CD8-positive, alpha-beta memory T cell (primary cell): ENCODE measurements around the gene RASSF3. TPM values are rescaled to one million over a fixed set of nuclear protein-coding genes. Genes with fewer than 3 reads are reported as not detected.
A peak's percentile ranks its signal among the peaks of the same experiment; 100 is the strongest.

Source experiments
- CTCF ChIA-PET: fragments of 350-600 bp; sonication (Branson Sonifier 250); formaldehyde crosslinking; loops from one replicate; lab custom pipeline; 2021; ENCODE audit warnings: antibody characterized with exemption; lab: Charles Lee
- POLR2A ChIA-PET: fragments of 350-600 bp; sonication (Branson Sonifier 250); formaldehyde crosslinking; loops from one replicate; lab custom pipeline; 2021; ENCODE audit warnings: antibody characterized with exemption; lab: Charles Lee
- DNase-seq, 5 donors: peaks; one replicate each; pipeline versions ENCODE4 v3.0.0 to v3.0.0-alpha.2; 2020 to 2022; ENCODE audit warnings: mixed read lengths in 1 of 5
- H3K27ac ChIP-seq: one replicate; pipeline ENCODE4 v1.7.0; 2013; ENCODE audit warnings: low read depth, mild to moderate bottlenecking, low read length, moderate library complexity
- H3K27me3 ChIP-seq: 2 replicates; pipeline ENCODE4 v1.7.0; 2013; ENCODE audit warnings: low read length, mild to moderate bottlenecking; ENCODE audit not compliant: insufficient read depth, poor library complexity, severe bottlenecking
- H3K36me3 ChIP-seq: 2 replicates; pipeline ENCODE4 v1.7.0; 2013; ENCODE audit warnings: mild to moderate bottlenecking, low read length, moderate library complexity; ENCODE audit not compliant: insufficient read depth
- H3K4me1 ChIP-seq: 2 replicates; pipeline ENCODE4 v1.7.0; 2013; ENCODE audit warnings: mild to moderate bottlenecking, low read length, moderate library complexity; ENCODE audit not compliant: insufficient read depth
- H3K4me3 ChIP-seq: 2 replicates; pipeline ENCODE4 v1.7.0; 2013; ENCODE audit warnings: mild to moderate bottlenecking, low read length
- H3K9me3 ChIP-seq: 2 replicates; pipeline ENCODE4 v1.7.0; 2013; ENCODE audit warnings: mild to moderate bottlenecking, low read length
- H3K27ac Mint-ChIP-seq, 8 donors: one replicate each; pipeline ENCODE4 v1.8.0; 2020 to 2021; ENCODE audit warnings: mixed read lengths in 8 of 8, mild to moderate bottlenecking in 6 of 8, inconsistent platforms in 3 of 8, moderate library complexity in 3 of 8
- H3K27me3 Mint-ChIP-seq, 2 donors: one replicate each; pipeline ENCODE4 v1.8.0; 2020 to 2021; ENCODE audit warnings: mixed read lengths in 2 of 2, mild to moderate bottlenecking in 1 of 2, moderate library complexity in 1 of 2
- H3K36me3 Mint-ChIP-seq, 3 donors: one replicate each; pipeline ENCODE4 v1.8.0; 2020 to 2021; ENCODE audit warnings: mixed read lengths in 3 of 3, inconsistent platforms in 1 of 3, mild to moderate bottlenecking in 1 of 3
- H3K4me1 Mint-ChIP-seq, 3 donors: one replicate each; pipeline ENCODE4 v1.8.0; 2020 to 2021; ENCODE audit warnings: mixed read lengths in 3 of 3, inconsistent platforms in 1 of 3, mild to moderate bottlenecking in 1 of 3
- H3K4me3 Mint-ChIP-seq, 7 donors: one replicate each; pipeline ENCODE4 v1.8.0; 2020 to 2021; ENCODE audit warnings: mixed read lengths in 7 of 7, mild to moderate bottlenecking in 6 of 7, moderate library complexity in 4 of 7, inconsistent platforms in 2 of 7
- H3K9me3 Mint-ChIP-seq, 5 donors: one replicate each; pipeline ENCODE4 v1.8.0; 2020 to 2022; ENCODE audit warnings: mixed read lengths in 5 of 5, mild to moderate bottlenecking in 3 of 5, moderate library complexity in 2 of 5, inconsistent platforms in 1 of 5
- polyA plus RNA-seq: library from polyadenylated mRNA; unstranded; fragments of 300-500 nt; fragmentation: Illumina TruSeq; gene quantifications from one replicate; pipeline ENCODE4 v1.2.3, GENCODE V29; 2021
- total RNA-seq, 2 experiments: library from RNA; stranded (reverse); gene quantifications; one replicate each; pipeline ENCODE4 v1.2.3, GENCODE V29; 2021

Gene RASSF3
- total and polyA plus RNA-seq, 3 experiments from 2014 or later: 4.0 to 59.2 (median 58.2) TPM

- DNase-seq: no peak
- Histone ChIP-seq H3K27ac (no peak overlapping the region), H3K4me1 (no peaks in the 10 kb centered on the region), H3K4me3 (no peak overlapping the region), H3K27me3 (no peaks in the 10 kb centered on the region), H3K9me3 (no peaks in the 10 kb centered on the region), H3K36me3 (no peaks in the 10 kb centered on the region)
- H3K36me3 Mint-ChIP-seq: peaks cover 0 to 43% (median 7%) of the 10 kb centered on the region in 3 donors
- H3K9me3 Mint-ChIP-seq: no peaks in the 10 kb centered on the region
- H3K4me3 Mint-ChIP-seq: no peak overlapping the region
- CTCF ChIA-PET: interaction anchor here (0.8 to 3.2 kb wide), 5 partner anchors 10 to 158 kb away, joined by 3 to 17 read pairs (median 4); no protein-coding TSS in a partner anchor
- POLR2A ChIA-PET: no interaction called here
- peaks cover 4 to 5% (median 4%) of the 10 kb centered on the region in 3 donors for H3K4me1 Mint-ChIP-seq
- H3K27me3 Mint-ChIP-seq: no peaks in the 10 kb centered on the region
- no peak overlapping the region for H3K27ac Mint-ChIP-seq
Measured at GRCh38 chr12:64707362-64707761, 97.1 kb downstream of the RASSF3 start.

- ChIA-PET POLR2A (no interaction called here), CTCF (interaction anchor here (0.8 to 3.2 kb wide), 3 partner anchors 10 to 159 kb away, joined by 3 to 17 read pairs (median 4); no protein-coding TSS in a partner anchor)
Measured at GRCh38 chr12:64707926-64708325, 97.6 kb downstream of the RASSF3 start.

GRCh38 chr12:64709429-64709828, 99.1 kb downstream of the RASSF3 start:
- H3K4me1 Mint-ChIP-seq: peaks cover 15 to 17% (median 17%) of the 10 kb centered on the region in 3 donors
- peaks cover 0 to 50% (median 7%) of the 10 kb centered on the region in 3 donors for H3K36me3 Mint-ChIP-seq
- H3K9me3 ChIP-seq: no peaks in the 10 kb centered on the region
- H3K27ac Mint-ChIP-seq: peak overlapping the region in 1 of 8 donors; percentile 54
- ChIA-PET POLR2A (no interaction called here), CTCF (interaction anchor here (1.6 kb wide), 1 partner anchor 14 kb away, joined by 3 read pairs; no protein-coding TSS in a partner anchor)
- no peak overlapping the region for H3K4me3 Mint-ChIP-seq
- H3K36me3 ChIP-seq: no peaks in the 10 kb centered on the region
- no peak for DNase-seq
- no peak overlapping the region for H3K27ac ChIP-seq
- no peaks in the 10 kb centered on the region for H3K27me3 ChIP-seq
- no peaks in the 10 kb centered on the region for H3K27me3 Mint-ChIP-seq
- no peaks in the 10 kb centered on the region for H3K4me1 ChIP-seq
- no peak overlapping the region for H3K4me3 ChIP-seq
- H3K9me3 Mint-ChIP-seq: no peaks in the 10 kb centered on the region

More at GRCh38 chr12:64707926-64708325, 97.6 kb downstream of the RASSF3 start:
- no peaks in the 10 kb centered on the region for H3K27me3 ChIP-seq
- peaks cover 0 to 4% (median 2%) of the 10 kb centered on the region in 3 donors for H3K4me1 Mint-ChIP-seq
- H3K4me1 ChIP-seq: no peaks in the 10 kb centered on the region
- H3K9me3 Mint-ChIP-seq: no peaks in the 10 kb centered on the region
- H3K27ac Mint-ChIP-seq: no peak overlapping the region
- H3K27me3 Mint-ChIP-seq: no peaks in the 10 kb centered on the region
- no peaks in the 10 kb centered on the region for H3K9me3 ChIP-seq
- peaks cover 0 to 41% (median 7%) of the 10 kb centered on the region in 3 donors for H3K36me3 Mint-ChIP-seq
- H3K4me3 ChIP-seq: no peak overlapping the region
- H3K4me3 Mint-ChIP-seq: no peak overlapping the region
- H3K27ac ChIP-seq: no peak overlapping the region
- DNase-seq: no peak
- no peaks in the 10 kb centered on the region for H3K36me3 ChIP-seq

GRCh38 chr12:64713376-64713775, 103.1 kb downstream of the RASSF3 start:
- DNase-seq: no peak
- H3K4me1 ChIP-seq: peaks cover 5% of the 10 kb centered on the region
- Mint-ChIP-seq H3K27me3 (no peaks in the 10 kb centered on the region), H3K27ac (peak overlapping the region in 5 of 8 donors; percentile 19 to 76 (median 66)), H3K4me3 (no peak overlapping the region), H3K4me1 (peaks cover 33 to 40% (median 37%) of the 10 kb centered on the region in 3 donors), H3K9me3 (no peaks in the 10 kb centered on the region), H3K36me3 (peaks cover 0 to 64% (median 21%) of the 10 kb centered on the region in 3 donors)
- peaks cover 6% of the 10 kb centered on the region for H3K36me3 ChIP-seq
- H3K9me3 ChIP-seq: no peaks in the 10 kb centered on the region
- no peaks in the 10 kb centered on the region for H3K27me3 ChIP-seq
- H3K27ac ChIP-seq: no peak overlapping the region
- no peak overlapping the region for H3K4me3 ChIP-seq
- ChIA-PET CTCF (interaction anchor here (1.0 kb wide), 1 partner anchor 36 kb away, joined by 3 read pairs; no protein-coding TSS in a partner anchor), POLR2A (no interaction called here)

- peak in 4 of 5 donors; percentile 3 to 66 (median 29) for DNase-seq
- POLR2A ChIA-PET: no interaction called here
Measured at GRCh38 chr12:64714551-64714968, 104.3 kb downstream of the RASSF3 start.

GRCh38 chr12:64716371-64716770, 106.1 kb downstream of the RASSF3 start:
- Mint-ChIP-seq H3K4me3 (no peak overlapping the region), H3K36me3 (peaks cover 0 to 77% (median 28%) of the 10 kb centered on the region in 3 donors), H3K27ac (peak overlapping the region in 5 of 8 donors; percentile 4 to 70 (median 56)), H3K27me3 (no peaks in the 10 kb centered on the region), H3K4me1 (peaks cover 33 to 40% (median 37%) of the 10 kb centered on the region in 3 donors), H3K9me3 (no peaks in the 10 kb centered on the region)
- no peaks in the 10 kb centered on the region for H3K27me3 ChIP-seq
- CTCF ChIA-PET: interaction anchor here (0.9 kb wide), 1 partner anchor 17 kb away, joined by 3 read pairs; no protein-coding TSS in a partner anchor
- peaks cover 5% of the 10 kb centered on the region for H3K4me1 ChIP-seq
- H3K27ac ChIP-seq: no peak overlapping the region
- H3K36me3 ChIP-seq: peaks cover 21% of the 10 kb centered on the region
- no peaks in the 10 kb centered on the region for H3K9me3 ChIP-seq
- no peak overlapping the region for H3K4me3 ChIP-seq
- POLR2A ChIA-PET: no interaction called here
- no peak for DNase-seq

More at GRCh38 chr12:64714551-64714968, 104.3 kb downstream of the RASSF3 start:
- CTCF ChIA-PET: interaction anchor here (0.6 to 1.8 kb wide), 3 partner anchors 17 to 165 kb away, joined by 3 to 4 read pairs (median 3); no protein-coding TSS in a partner anchor
- H3K27me3 Mint-ChIP-seq: no peaks in the 10 kb centered on the region
- H3K27ac ChIP-seq: no peak overlapping the region
- H3K4me1 Mint-ChIP-seq: peaks cover 33 to 40% (median 37%) of the 10 kb centered on the region in 3 donors
- H3K4me1 ChIP-seq: peaks cover 5% of the 10 kb centered on the region
- peaks cover 0 to 70% (median 25%) of the 10 kb centered on the region in 3 donors for H3K36me3 Mint-ChIP-seq
- H3K9me3 ChIP-seq: no peaks in the 10 kb centered on the region
- peaks cover 9% of the 10 kb centered on the region for H3K36me3 ChIP-seq
- H3K9me3 Mint-ChIP-seq: no peaks in the 10 kb centered on the region
- peak overlapping the region in 6 of 7 donors; percentile 6 to 86 (median 39) for H3K4me3 Mint-ChIP-seq
- H3K27me3 ChIP-seq: no peaks in the 10 kb centered on the region
- peak overlapping the region; percentile 1 to 88 (median 72) for H3K27ac Mint-ChIP-seq
- no peak overlapping the region for H3K4me3 ChIP-seq

- no peak for DNase-seq
- H3K27ac ChIP-seq: no peak overlapping the region
- no peaks in the 10 kb centered on the region for H3K9me3 Mint-ChIP-seq
- ChIA-PET CTCF (no interaction called here), POLR2A (no interaction called here)
- no peak overlapping the region for H3K4me3 ChIP-seq
- peak overlapping the region in 2 of 8 donors; percentile 42 to 56 for H3K27ac Mint-ChIP-seq
- no peaks in the 10 kb centered on the region for H3K27me3 Mint-ChIP-seq
- peaks cover 23% of the 10 kb centered on the region for H3K36me3 ChIP-seq
- no peaks in the 10 kb centered on the region for H3K9me3 ChIP-seq
- H3K36me3 Mint-ChIP-seq: peaks cover 2 to 80% (median 31%) of the 10 kb centered on the region in 3 donors
- no peaks in the 10 kb centered on the region for H3K27me3 ChIP-seq
- H3K4me3 Mint-ChIP-seq: no peak overlapping the region
- peaks cover 5% of the 10 kb centered on the region for H3K4me1 ChIP-seq
- H3K4me1 Mint-ChIP-seq: peaks cover 33 to 40% (median 37%) of the 10 kb centered on the region in 3 donors
Measured at GRCh38 chr12:64716839-64717455, 106.7 kb downstream of the RASSF3 start.

GRCh38 chr12:64718649-64719048, 108.4 kb downstream of the RASSF3 start:
- Histone ChIP-seq H3K27me3 (no peaks in the 10 kb centered on the region), H3K36me3 (peaks cover 23% of the 10 kb centered on the region), H3K4me1 (peaks cover 8% of the 10 kb centered on the region), H3K9me3 (no peaks in the 10 kb centered on the region), H3K27ac (no peak overlapping the region), H3K4me3 (no peak overlapping the region)
- H3K4me3 Mint-ChIP-seq: no peak overlapping the region
- H3K27ac Mint-ChIP-seq: no peak overlapping the region
- ChIA-PET CTCF (interaction anchor here (1.1 to 1.7 kb wide), 3 partner anchors 13 to 169 kb away, joined by 3 read pairs; no protein-coding TSS in a partner anchor), POLR2A (interaction anchor here (0.6 kb wide), 1 partner anchor 30 kb away, joined by 3 read pairs; no protein-coding TSS in a partner anchor)
- H3K4me1 Mint-ChIP-seq: peaks cover 32 to 42% (median 35%) of the 10 kb centered on the region in 3 donors
- H3K36me3 Mint-ChIP-seq: peaks cover 13 to 87% (median 41%) of the 10 kb centered on the region in 3 donors
- H3K9me3 Mint-ChIP-seq: no peaks in the 10 kb centered on the region
- no peak for DNase-seq
- no peaks in the 10 kb centered on the region for H3K27me3 Mint-ChIP-seq
